Testis (tissue), 3 donors: Measurements from ENCODE around the gene DTNA. TPM values are rescaled to one million over a fixed set of nuclear protein-coding genes. Genes with fewer than 3 reads are reported as not detected.

Source experiments
- DNase-seq: peaks from one replicate; pipeline ENCODE4 v3.0.0-alpha.2; 2019
- H3K27ac ChIP-seq, 2 donors: fragments of 200-600 bp; sonication (generic); one replicate each; pipeline ENCODE4 v1.5.1; 2019
- H3K27me3 ChIP-seq: fragments of 200-600 bp; sonication (generic); one replicate; pipeline ENCODE4 v1.5.1; 2019
- H3K36me3 ChIP-seq: fragments of 200-600 bp; sonication (generic); one replicate; pipeline ENCODE4 v1.5.1; 2017; ENCODE audit warnings: low read depth; ENCODE audit errors: missing control alignments
- H3K4me1 ChIP-seq: fragments of 200-600 bp; sonication (generic); one replicate; pipeline ENCODE4 v1.5.1; 2019
- H3K4me3 ChIP-seq, 2 donors: fragments of 200-600 bp; sonication (generic); one replicate each; pipeline ENCODE4 v1.5.1; 2017 to 2019
- H3K9me3 ChIP-seq: fragments of 200-600 bp; sonication (generic); one replicate; pipeline ENCODE4 v1.5.1; 2017
- POLR2A ChIP-seq: fragments of 450-650 bp; IDR thresholded peaks from one replicate; pipeline ENCODE4 v1.6.1; 2017; ENCODE audit warnings: antibody characterized with exemption, mild to moderate bottlenecking, moderate library complexity
- WGBS, 2 donors: methylation state at CpG; one replicate each; pipeline ENCODE4 v1.1.5; 2018; 5-methylcytosine and 5-hydroxymethylcytosine counted together
- intact Hi-C: fragments of 100-400 bp; cut with DNase I; formaldehyde crosslinking; loops from one replicate; pipeline ENCODE4 v1.15.1; 2023; ENCODE audit warnings: low total_unique reads
- polyA plus RNA-seq: library from polyadenylated mRNA; stranded (reverse); fragments of 350-450 nt; fragmentation: Illumina TruSeq; extraction: RNeasy Lipid Tissue Mini Kit (QIAGEN cat#74804); gene quantifications from one replicate; pipeline ENCODE4 v1.2.3, GENCODE V29; 2014; ENCODE audit warnings: low read depth, low replicate concordance; ENCODE audit not compliant: insufficient read depth
- total RNA-seq, 2 donors: library from RNA; depleted of rRNA; stranded (reverse); fragments of >200 nt; gene quantifications; one replicate each; pipeline ENCODE4 v1.2.3, GENCODE V29; 2016
- TF ChIP-seq, protein P1 (sequence below), 3 experiments: fragments of 450-650 bp in 2 of 3; fragments of 200-600 bp in 1 of 3; sonication (generic) in 1 of 3; IDR thresholded peaks; one replicate each; pipeline ENCODE4 v1.5.1; 2016 to 2019; ENCODE audit warnings: antibody characterized with exemption in 3 of 3, mild to moderate bottlenecking in 2 of 3, moderate library complexity in 1 of 3

Gene DTNA
- total and polyA plus RNA-seq, 3 donors from 2014 or later = 18.9 to 96.0 (median 69.1) TPM

DNA sequence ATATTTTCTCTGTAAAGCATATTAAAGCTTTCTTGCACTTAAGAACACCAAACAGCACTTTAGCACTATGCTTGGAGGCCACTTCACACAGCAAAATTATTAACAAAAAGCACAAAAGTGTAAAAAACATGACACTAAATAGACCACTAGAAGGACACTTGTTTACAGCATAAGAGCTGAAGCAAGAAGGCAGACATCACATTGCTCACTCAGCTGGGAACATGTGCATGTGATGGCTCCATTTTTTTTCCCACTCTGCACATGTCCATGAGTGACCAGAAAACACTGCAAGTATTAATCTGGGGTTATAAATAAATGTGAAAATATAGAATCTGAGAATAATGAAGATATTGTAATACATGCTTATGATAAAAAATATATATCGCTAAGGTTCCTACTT, 228.0 kb downstream of the DTNA start:
- Histone ChIP-seq H3K36me3 (no peaks in the 10 kb centered on the region), H3K27me3 (no peaks in the 10 kb centered on the region), H3K4me1 (no peaks in the 10 kb centered on the region), H3K4me3 (no peak overlapping the region), H3K27ac (no peak overlapping the region), H3K9me3 (no peaks in the 10 kb centered on the region)
- intact Hi-C loops = no loop called here
- 93 to 98% methylated on average over 1 of the region's 1 CpG for WGBS, 2 donors
- no peak for TF ChIP-seq POLR2A
- TF ChIP-seq, protein P1, sequence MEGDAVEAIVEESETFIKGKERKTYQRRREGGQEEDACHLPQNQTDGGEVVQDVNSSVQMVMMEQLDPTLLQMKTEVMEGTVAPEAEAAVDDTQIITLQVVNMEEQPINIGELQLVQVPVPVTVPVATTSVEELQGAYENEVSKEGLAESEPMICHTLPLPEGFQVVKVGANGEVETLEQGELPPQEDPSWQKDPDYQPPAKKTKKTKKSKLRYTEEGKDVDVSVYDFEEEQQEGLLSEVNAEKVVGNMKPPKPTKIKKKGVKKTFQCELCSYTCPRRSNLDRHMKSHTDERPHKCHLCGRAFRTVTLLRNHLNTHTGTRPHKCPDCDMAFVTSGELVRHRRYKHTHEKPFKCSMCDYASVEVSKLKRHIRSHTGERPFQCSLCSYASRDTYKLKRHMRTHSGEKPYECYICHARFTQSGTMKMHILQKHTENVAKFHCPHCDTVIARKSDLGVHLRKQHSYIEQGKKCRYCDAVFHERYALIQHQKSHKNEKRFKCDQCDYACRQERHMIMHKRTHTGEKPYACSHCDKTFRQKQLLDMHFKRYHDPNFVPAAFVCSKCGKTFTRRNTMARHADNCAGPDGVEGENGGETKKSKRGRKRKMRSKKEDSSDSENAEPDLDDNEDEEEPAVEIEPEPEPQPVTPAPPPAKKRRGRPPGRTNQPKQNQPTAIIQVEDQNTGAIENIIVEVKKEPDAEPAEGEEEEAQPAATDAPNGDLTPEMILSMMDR (IDR thresholded peaks at IDR 0.05) = no peak
- DNase-seq = no peak
